ENCODE measurements around the gene UVSSA.
"Not testable (repeated sequence)": the region's sequence is repeated elsewhere in the genome, so short reads cannot be mapped to it uniquely, and the experiment has no call there.

Gene UVSSA

DNA sequence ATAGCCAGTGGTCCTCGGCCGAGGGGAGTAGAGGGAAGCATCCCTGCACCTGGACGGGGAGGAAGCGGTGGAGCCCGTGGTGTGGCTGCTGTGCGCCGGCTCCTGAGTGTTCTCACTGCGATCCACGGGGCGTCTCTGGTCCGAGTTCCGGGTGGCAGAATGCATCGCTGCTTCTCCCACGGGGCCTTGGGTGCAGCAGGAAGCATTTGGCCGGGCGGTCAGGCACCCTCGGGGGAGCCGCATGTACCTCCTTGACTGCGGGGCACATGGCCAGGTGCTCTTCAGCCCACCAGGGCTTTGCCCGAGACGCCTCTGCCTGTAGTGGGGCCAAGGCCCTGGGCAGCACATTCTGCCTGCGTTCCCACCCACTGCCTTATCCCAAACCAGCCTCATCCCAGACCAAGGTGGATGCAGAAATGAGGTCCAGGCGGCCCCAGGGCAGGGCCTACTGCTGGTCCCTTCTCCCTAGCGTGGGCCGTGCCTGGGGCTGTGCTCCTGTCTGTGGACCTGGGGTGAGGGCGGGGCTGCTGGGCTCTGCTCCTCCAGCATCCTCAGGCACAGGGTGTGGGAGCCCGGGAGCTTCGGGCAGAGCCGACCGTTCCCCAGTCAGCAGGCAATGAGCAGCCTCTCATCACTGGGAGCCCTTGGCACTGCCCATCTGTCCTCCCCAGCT lies 31.7 kb downstream of the UVSSA start:
- no peak for DNase-seq

GRCh38 chr4:1379351-1379781 lies 32.4 kb downstream of the UVSSA start:
- DNase-seq: no peak

DNA sequence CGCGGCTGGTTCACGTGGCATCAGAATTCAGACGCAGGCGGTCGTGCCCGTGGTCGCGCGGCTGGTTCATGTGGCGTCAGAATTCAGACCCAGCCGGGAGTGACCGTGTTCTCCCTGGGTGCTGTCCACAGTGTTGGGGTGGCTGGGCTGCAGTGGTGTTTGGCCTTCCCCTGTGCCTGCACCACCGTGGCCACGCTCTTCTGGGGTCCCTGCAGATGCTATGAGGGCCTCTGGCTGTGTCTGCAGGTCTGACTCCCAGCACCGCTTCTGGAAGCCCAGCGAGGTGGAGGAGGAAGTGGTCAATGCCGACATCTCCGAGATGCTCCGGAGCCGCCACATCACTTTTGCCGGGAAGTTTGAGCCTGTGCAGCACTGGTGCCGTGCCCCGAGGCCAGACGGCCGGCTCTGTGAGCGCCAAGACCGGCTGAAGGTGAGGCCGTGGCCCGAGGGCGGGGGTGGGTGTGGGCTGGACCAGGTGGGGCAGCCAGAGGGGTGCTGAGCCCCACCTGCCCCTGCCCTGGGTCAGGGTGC lies 32.9 kb downstream of the UVSSA start:
- DNase-seq: no peak

DNA sequence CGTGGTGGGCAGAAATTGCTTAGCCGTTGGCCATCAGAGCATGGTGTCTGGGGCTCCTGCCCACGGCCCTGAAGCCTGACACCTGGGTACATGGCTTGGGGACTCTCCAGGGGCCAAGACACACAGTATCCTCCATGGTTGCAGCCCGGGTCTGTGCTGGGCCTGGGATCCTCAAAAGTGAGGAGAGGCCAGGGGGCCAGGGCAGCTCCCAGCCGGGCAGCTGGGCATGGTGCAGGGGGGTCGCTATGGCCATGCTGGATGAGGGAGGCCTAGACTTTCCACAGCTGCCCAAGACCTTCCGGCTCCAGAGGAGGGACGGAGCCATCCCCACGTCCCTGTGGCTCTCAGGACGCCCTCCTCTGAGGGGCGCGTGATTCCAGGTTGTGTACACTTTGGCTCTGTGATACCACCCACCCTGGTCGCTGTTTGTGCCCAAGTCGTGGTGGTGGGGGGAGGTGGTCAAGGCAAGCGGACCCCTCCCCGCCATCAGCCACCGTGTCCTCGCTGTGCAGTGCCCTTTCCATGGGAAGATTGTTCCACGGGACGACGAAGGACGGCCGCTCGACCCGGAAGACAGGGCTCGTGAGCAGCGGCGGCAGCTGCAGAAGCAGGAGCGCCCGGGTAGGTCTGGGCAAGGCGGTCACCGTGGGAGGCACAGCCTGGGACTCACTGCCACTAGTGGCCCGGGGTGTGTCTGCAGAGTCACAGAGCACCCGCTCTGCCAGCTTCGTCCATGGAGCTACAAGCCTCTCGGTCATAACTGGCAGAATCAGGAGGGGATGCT lies 33.6 kb downstream of the UVSSA start:
- DNase-seq: no peak

DNA sequence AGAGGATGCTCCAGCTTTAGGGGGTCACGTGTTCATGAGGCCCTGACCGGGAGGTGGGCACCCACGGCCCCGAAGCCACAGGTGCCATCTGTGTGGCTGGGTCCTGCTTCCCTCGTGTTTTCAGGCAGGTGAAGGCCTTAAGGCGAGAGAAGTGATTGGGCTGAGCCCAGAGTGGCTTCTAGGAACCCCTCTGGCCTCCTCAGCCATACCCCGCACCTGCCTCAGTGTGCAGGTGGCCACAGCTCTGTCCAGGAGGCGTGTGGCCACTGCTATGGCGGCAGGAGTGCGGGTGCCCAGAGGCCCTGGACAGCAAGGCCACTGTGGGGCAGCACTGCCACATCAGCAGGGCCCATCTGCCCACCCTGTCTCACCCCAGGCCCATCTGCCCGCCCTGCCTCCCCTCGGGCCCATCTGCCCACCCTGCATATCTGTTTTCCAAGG lies 34.2 kb downstream of the UVSSA start:
- DNase-seq: no peak

DNA sequence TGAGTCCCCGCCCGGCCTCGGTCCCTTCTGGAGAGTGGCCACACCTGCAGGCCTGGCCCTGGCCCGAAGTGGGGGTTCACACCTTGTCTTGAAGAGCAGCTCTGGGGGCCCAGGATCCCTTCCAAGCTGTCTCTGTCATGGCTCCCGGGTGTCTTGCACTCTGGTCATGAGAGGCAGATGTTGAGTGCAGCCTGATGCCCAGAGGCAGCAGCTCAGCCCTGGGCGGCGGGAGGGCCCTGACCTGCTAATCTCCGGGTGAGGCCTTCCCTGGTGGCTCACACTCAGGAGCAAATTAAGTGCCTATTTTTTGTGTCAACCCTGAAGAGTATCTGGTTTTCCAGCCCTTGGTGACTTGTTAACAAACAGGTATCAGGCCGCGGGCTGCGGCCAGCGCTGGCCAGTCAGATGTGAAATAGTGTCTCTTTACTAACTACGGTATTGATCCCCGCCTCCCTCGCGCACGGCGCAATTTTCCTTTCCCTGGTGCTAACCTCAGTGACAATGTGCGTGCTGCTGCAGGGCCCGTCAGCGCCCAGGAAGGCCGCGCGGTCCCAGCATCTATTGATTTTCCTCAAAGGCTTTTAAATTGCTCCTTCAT lies 35.0 kb downstream of the UVSSA start:
- no peak for DNase-seq

DNA sequence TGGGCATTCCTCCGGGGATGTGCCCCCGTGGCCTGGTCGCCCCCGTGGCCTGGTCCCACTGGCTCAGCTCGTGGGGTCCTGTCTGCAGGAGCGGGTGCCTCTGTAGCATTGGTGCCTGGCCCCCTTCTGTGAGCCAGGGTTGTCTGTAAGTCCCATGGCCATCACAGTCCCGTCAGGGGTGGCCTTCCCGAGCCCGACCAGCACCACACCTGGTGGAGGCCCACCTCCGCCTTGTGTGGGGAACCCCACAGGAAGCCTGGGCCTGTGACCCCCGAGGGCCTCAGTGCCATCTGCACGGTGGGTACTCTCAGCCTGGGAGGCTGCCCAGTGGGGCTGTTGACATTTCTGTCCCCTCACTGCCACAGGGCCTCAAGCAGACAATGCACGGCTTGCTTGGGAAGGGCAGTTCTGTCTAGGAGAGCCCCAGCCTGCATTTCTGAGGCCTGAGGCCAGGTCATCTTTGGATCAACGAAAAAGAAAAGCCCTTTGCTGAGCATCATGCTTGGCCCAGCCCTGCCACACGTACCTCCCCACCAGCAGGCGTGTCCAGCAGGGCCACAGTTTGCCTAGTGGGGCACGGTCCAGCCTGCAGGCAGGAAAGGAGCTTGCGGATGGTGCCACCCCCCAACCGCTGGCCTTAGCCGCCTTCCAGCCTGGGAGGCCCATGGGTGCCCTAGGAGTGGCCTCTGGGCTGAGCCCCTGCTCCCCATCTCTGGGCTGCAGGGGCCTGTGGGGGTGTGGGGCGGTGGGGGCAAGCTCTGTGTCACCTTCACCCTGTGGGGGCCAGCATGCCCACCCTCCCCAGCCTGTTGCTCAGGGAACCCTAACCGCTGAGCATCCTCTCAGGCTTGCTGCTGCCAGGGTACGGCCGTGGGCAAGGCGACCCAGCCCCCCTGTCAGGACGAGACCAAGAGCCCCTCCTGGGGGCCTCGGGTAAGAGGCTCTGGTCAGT lies 36.0 kb downstream of the UVSSA start:
- DNase-seq: no peak

DNA sequence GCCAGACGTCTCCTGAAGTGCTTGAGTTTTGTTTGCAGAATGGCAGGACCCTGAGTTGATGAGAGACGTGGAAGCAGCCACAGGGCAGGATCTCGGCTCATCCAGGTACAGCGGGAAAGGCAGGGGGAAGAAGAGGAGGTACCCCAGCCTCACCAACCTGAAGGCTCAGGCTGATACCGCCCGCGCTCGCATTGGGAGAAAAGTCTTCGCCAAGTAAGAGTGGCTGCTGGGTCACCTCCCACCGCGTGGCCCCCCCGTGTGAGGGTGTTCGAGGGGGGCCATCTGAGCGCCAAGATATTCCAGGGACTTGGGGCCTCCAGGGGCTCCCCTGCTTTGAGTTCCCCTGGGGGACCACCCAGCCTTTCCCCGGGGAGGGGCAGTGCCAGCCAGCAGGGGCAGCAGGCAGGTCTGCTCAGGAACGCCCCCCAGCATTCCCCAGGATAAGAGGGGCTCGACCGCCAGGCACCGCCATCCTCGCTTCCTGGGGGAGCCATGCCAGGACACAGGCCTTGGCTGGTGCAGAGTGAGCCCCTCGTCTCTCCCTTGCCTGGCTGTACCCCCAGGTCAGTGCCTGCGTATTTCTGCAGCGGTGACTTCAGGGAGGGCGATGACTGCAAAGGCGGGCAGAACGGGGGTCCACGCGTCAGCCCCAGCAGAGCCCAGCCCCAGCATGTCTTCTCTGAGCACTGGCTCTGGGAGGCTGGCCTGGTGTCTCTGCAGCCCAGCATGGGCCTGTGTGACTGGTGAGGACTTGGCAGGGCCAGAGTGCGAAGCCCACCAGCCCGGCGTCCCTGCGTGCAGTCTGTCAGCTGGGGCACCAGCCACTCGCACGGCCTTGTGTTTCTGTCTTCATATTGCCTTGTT lies 37.0 kb downstream of the UVSSA start:
- DNase-seq: no peak

DNA sequence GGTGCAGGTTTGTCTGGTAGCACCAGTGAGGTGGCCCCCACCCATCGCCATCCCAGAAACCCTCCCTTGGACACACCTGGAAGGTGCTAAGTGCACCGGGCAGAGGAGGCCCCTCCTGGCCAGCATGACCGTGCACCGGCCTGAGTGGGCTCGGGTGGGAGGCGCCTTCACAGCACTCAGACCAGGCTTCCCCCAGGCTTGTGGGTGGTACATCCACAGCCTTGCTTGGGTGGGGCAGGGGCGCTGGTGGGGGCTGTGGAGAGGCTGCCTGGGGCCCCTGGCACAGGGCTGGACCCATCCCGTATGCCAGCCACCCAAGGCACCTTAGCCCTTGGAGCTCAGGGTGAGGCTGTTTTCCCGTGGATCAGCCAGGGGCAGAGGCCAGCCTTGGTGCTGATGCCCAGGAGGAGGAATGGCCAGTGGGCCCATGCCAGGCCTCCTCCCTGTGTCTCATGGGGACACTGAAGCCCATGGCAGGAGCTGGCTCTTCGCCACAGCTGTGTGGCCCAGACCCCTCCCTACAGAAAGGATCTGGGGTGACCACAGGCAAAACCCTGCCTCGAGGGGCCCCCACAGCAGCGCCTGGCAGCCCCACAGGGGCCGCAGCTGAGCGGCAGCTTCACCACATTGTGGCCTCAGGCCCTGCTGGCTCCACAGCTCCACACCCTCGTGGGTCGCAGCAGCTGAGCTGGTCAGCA lies 37.8 kb downstream of the UVSSA start:
- DNase-seq: no peak

DNA sequence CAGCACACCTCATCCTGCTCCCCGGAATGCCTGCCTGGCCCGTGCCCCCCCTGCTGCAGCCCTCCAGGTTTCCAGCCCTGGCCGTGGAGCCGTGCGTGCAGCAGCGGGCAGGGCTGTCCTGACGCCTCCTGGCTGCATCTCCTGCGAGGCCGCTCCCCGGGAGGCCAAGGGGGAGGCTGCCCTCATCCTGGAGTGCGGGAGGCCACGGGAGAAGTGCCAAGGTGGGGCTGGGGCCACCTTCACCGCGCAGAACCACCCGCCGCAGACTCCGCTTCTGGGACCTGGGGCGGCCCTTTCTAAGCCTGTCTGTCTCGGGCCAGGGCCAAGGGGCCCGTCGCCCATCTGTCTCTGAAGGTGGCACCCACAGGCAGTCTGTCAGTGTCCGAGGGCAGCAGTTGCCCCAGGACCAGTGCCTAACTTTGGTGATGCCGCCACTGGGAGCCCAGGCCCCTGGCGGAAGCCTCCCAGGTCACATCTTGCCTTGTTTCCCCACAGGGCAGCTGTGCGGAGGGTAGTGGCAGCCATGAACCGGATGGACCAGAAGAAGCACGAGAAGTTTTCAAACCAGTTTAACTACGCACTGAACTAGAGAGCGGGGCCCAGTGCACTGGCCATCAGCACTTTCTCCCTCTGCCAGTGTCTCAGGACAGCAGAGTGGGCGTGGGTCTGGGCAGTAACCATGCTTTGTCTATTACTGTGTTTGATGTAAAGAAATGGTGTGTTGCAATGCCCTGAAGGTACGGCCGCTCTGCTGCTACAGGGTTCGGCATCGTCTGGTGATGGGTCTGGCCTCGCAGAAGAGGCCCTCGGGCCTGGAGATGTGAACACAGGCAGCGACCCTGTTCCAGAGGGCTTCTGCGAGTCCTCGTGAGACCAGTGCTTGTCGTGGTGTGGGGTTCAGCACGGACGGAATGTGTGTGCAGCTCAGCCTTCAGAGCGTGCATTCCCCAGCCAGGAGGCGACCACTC lies 38.6 kb downstream of the UVSSA start:
- no peak for DNase-seq

- not testable (repeated sequence) for DNase-seq
Measured at GRCh38 chr4:1393363-1393762, 46.4 kb downstream of the UVSSA start.

- no peak for DNase-seq
Measured at GRCh38 chr4:1393866-1394265, 46.9 kb downstream of the UVSSA start.

- not testable (repeated sequence) for DNase-seq
Measured at GRCh38 chr4:1394554-1395388, 47.8 kb downstream of the UVSSA start.

GRCh38 chr4:1395389-1395820 lies 48.4 kb downstream of the UVSSA start:
- DNase-seq: not testable (repeated sequence)

- no peak for DNase-seq
Measured at GRCh38 chr4:1395941-1396805, 49.2 kb downstream of the UVSSA start.

DNA sequence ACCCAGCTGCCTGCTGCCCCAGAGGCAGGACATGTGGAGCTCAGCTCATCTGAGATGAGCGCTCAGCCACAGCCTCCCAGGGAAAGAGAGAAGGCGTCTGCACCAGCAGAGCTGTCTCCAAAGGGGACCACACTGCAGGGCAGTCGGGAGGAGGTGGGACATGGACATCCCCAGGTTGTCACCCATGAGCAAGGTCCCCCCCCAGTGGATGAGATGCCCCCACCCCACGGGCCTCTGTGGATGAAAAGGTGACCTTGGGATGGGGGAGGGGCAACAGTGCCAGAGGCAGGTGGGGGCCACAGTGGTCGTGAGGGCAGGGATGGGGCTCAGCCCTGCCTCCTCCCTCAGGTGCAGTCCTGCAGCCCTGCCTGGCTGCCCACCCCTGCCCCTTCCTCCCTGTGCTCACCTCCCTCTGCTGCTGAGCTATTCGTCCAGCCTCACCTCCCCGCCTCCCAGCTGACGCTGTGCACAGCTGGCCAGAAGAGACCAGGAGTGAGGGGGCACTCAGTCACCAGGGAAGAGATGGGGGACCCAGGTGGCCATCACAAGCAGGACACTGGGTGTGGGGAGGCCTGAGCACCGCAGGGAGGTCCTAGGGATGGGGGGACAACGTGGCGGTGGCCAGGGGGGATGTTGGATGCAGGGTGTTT lies 49.9 kb downstream of the UVSSA start:
- DNase-seq: no peak

Measured in activated CD4-positive, alpha-beta T cell treated with anti-CD3 and anti-CD28 coated beads, Interleukin-10, Interleukin-2, amounts not matched to agents 100 ng/mL and 50 ng/mL, durations not matched to agents 16 hours and 8 hours (primary cell).